Measurements from ENCODE around the gene CATSPERD. TPM values are rescaled to one million over a fixed set of nuclear protein-coding genes. Genes with fewer than 3 reads are reported as not detected.

Gene CATSPERD
- total RNA-seq, 1 donor from 2014 or later: not detected

GRCh38 chr19:5818594-5818993, 98.2 kb downstream of the CATSPERD start:
- Mint-ChIP-seq H3K4me1 (no peaks in the 10 kb centered on the region), H3K27ac (no peak overlapping the region), H3K36me3 (ENCODE audit: low read depth) (no peaks in the 10 kb centered on the region), H3K4me3 (no peak overlapping the region), H3K9me3 (no peaks in the 10 kb centered on the region), H3K27me3 (peaks cover 4% of the 10 kb centered on the region)
- DNase-seq (no peak), ATAC-seq (ENCODE audit: low read depth) (no peak)
- TF ChIP-seq CTCF (IDR thresholded peaks at IDR 0.05): no peak
- intact Hi-C loops (cut with micrococcal nuclease): no loop called here
- ChIA-PET POLR2A (no interaction called here), CTCF (no interaction called here)

GRCh38 chr19:5820785-5821184, 100.3 kb downstream of the CATSPERD start:
- TF ChIP-seq CTCF (IDR thresholded peaks at IDR 0.05): no peak
- ATAC-seq (ENCODE audit: low read depth) (no peak), DNase-seq (no peak)
- peaks cover 4% of the 10 kb centered on the region for H3K27me3 Mint-ChIP-seq
- no peak overlapping the region for H3K27ac Mint-ChIP-seq
- no peaks in the 10 kb centered on the region for H3K9me3 Mint-ChIP-seq
- no peak overlapping the region for H3K4me3 Mint-ChIP-seq
- intact Hi-C loops (cut with micrococcal nuclease): no loop called here
- H3K4me1 Mint-ChIP-seq: no peaks in the 10 kb centered on the region
- no peaks in the 10 kb centered on the region for H3K36me3 Mint-ChIP-seq (ENCODE audit: low read depth)
- ChIA-PET POLR2A (no interaction called here), CTCF (no interaction called here)

- no peak overlapping the region for H3K4me3 Mint-ChIP-seq
Measured at GRCh38 chr19:5821521-5822180, 101.2 kb downstream of the CATSPERD start.

GRCh38 chr19:5822181-5822844, 101.9 kb downstream of the CATSPERD start:
- TF ChIP-seq CTCF (IDR thresholded peaks at IDR 0.05): no peak
- Mint-ChIP-seq H3K27ac (no peak overlapping the region), H3K27me3 (no peaks in the 10 kb centered on the region), H3K4me1 (peaks cover 7% of the 10 kb centered on the region), H3K4me3 (no peak overlapping the region), H3K9me3 (no peaks in the 10 kb centered on the region), H3K36me3 (ENCODE audit: low read depth) (no peaks in the 10 kb centered on the region)
- DNase-seq (no peak), ATAC-seq (ENCODE audit: low read depth) (no peak)
- intact Hi-C loops (cut with micrococcal nuclease): no loop called here
- CTCF ChIA-PET: no interaction called here
- POLR2A ChIA-PET: no interaction called here

More at GRCh38 chr19:5821521-5822180, 101.2 kb downstream of the CATSPERD start:
- POLR2A ChIA-PET: no interaction called here
- peaks cover 4% of the 10 kb centered on the region for H3K27me3 Mint-ChIP-seq
- H3K36me3 Mint-ChIP-seq (ENCODE audit: low read depth): no peaks in the 10 kb centered on the region
- TF ChIP-seq CTCF (IDR thresholded peaks at IDR 0.05): no peak
- DNase-seq (no peak), ATAC-seq (ENCODE audit: low read depth) (no peak)
- no peaks in the 10 kb centered on the region for H3K9me3 Mint-ChIP-seq
- H3K4me1 Mint-ChIP-seq: peaks cover 2% of the 10 kb centered on the region
- H3K27ac Mint-ChIP-seq: no peak overlapping the region
- CTCF ChIA-PET: no interaction called here
- intact Hi-C loops (cut with micrococcal nuclease): no loop called here

GRCh38 chr19:5823579-5824281, 103.3 kb downstream of the CATSPERD start:
- DNase-seq: no peak
- no peak for TF ChIP-seq CTCF (IDR thresholded peaks at IDR 0.05)
- Mint-ChIP-seq H3K36me3 (ENCODE audit: low read depth) (peaks cover 2% of the 10 kb centered on the region), H3K27ac (no peak overlapping the region), H3K27me3 (peaks cover 3% of the 10 kb centered on the region), H3K4me1 (peaks cover 16% of the 10 kb centered on the region), H3K4me3 (no peak overlapping the region), H3K9me3 (no peaks in the 10 kb centered on the region)
- no peak for ATAC-seq (ENCODE audit: low read depth)
- CTCF ChIA-PET: no interaction called here
- intact Hi-C loops (cut with micrococcal nuclease): no loop called here
- POLR2A ChIA-PET: no interaction called here
